Measurements from ENCODE around the gene MORF4L1. TPM values are rescaled to one million over a fixed set of nuclear protein-coding genes. Genes with fewer than 3 reads are reported as not detected.
"Not testable (repeated sequence)": the region's sequence is repeated elsewhere in the genome, so short reads cannot be mapped to it uniquely, and the experiment has no call there.

Gene MORF4L1
- polyA plus RNA-seq, 6 donors from 2014 or later = 213 to 250 (median 243) TPM

DNA sequence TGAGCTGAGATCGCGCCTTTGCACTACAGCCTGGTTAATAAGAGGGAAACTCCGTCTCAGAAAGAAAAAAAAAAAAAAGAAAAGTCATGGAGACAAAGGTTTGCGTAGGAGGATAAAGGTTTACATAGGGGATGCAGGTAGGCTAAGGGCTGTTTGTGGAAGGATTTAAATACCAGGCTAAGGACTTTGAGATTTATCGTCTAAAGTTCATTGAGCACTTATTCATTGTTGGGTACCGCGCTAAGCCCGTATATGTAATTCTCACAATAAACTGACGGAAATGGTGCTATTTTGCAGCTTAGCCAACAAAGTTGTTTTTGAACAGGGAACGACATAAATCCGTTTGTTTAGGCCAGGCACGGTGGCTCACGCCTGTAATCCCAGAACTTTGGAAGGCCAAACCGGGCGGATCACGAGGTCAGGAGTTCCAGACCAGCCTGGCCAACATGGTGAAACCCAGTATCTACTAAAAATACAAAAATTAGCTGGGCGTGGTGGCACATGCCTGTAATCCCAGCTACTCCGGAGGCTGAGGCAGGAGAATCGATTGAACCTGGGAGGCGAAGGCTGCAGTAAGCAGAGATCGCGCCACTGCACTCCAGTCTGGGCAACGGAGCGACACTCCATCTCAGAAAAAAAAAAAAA is 1.1 kb upstream of the MORF4L1 start:
- H3K4me3 Mint-ChIP-seq = peak overlapping the region; percentile 77 to 100 (median 96)
- H3K27ac Mint-ChIP-seq = peak overlapping the region in 5 of 6 donors; percentile 42 to 100 (median 82)
- H3K36me3 Mint-ChIP-seq = peaks cover 0 to 11% of the 10 kb centered on the region in 2 donors
- not testable (repeated sequence) for DNase-seq; ATAC-seq (ENCODE audit: low read depth in 2 of 2); H3K27me3 Mint-ChIP-seq; H3K9me3 Mint-ChIP-seq
- peaks cover 23 to 44% (median 39%) of the 10 kb centered on the region in 3 donors for H3K4me1 Mint-ChIP-seq

DNA sequence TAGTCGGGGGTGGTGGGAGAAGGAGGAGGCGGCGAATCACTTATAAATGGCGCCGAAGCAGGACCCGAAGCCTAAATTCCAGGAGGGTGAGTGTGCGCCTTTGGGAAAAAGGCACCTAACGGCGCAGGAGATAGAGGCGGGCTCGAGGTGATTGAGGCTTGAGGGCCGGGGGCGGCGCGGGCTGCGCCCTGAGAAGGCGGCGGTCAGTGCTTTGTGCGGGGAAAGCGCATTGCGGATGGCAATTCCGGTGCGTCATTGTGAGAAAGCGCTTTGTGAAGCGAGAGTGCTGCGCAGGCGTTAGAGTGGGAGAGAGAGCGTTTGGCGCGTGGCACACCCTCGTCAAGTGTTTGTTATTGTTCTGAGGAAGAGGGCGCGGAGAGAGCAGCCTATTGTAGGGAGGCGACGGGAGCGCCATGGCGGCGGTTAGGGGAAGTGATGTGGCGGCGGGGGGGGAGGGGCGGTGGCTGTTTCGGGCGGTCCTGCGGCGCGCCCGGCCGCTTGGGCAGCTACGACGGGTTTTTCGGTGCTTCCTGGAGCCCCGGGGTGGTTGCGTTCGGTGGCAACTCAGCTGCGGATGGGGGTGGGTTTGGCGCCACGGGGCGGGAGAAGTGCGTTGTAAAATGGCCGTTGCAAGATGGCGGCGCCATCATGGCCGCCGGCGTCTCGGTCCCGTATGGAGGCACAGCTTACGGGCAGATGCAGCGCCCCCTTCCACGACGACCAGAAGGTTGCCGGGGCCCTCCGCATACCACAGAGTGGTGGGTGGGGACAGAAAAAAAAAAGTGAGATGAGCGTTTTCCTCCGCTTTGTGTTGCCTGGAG is 492 bp downstream of the MORF4L1 start:
- Mint-ChIP-seq H3K36me3 (peaks cover 0 to 11% of the 10 kb centered on the region in 2 donors), H3K27ac (peak overlapping the region; percentile 100), H3K9me3 (no peaks in the 10 kb centered on the region), H3K27me3 (no peaks in the 10 kb centered on the region), H3K4me3 (peak overlapping the region; percentile 96 to 100 (median 99)), H3K4me1 (peaks cover 29 to 56% (median 55%) of the 10 kb centered on the region in 3 donors)
- DNase-seq = peak; percentile 87
- ATAC-seq (ENCODE audit: low read depth in 2 of 2) = peak; percentile 68

DNA sequence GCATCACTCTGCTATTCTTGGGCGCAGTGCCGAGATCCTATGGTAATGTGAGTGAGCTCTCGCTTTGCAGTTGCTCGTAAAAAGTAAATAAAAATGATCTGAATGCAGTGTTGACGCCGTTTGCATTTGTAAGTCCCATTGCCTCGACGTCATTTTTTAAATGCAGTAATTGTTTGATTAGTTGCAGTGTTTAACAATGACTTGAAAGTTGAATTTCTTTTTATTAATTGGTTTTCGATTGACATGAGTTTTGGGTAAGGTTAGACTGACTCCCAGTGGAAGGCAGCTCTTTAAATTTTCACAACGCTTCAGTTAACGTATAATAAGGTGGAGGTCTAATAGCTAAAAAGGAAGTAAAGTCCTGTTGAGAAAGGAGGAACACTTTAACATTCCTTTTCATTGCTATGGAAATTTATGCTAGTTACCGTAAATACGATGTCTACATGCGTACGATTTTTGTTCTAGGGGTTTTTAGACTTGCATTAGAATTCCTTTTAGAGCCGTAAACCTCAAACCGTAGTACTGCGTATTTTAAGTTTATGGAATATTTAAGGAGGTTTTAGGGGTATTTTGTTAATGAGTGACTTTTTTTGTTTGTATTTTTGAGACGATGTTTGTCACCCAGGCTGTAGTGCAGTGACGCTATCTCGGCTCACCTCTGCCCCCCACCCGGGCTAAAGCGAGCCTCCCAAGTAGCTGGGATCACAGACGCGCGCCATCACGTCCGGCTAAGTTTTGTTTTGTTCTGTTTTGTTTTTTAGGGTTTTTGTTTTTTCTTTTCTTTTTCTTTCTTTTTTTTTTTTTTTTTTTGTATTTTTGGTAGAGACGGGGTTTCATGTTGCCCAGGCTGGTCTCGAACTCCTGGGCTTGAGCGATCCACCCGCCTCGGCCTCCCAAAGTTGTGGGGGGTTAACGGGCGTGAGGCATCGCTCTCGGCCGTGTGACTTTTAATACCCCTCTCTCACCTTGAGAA is 1.4 kb downstream of the MORF4L1 start:
- no peak for DNase-seq
- ATAC-seq (ENCODE audit: low read depth in 2 of 2) = peak; percentile 8 to 9
- peak overlapping the region; percentile 96 to 100 (median 99) for H3K4me3 Mint-ChIP-seq
- peak overlapping the region; percentile 100 for H3K27ac Mint-ChIP-seq
- peaks cover 32 to 62% (median 60%) of the 10 kb centered on the region in 3 donors for H3K4me1 Mint-ChIP-seq
- peaks cover 0 to 11% of the 10 kb centered on the region in 2 donors for H3K36me3 Mint-ChIP-seq
- no peaks in the 10 kb centered on the region for H3K9me3 Mint-ChIP-seq
- no peaks in the 10 kb centered on the region for H3K27me3 Mint-ChIP-seq

DNA sequence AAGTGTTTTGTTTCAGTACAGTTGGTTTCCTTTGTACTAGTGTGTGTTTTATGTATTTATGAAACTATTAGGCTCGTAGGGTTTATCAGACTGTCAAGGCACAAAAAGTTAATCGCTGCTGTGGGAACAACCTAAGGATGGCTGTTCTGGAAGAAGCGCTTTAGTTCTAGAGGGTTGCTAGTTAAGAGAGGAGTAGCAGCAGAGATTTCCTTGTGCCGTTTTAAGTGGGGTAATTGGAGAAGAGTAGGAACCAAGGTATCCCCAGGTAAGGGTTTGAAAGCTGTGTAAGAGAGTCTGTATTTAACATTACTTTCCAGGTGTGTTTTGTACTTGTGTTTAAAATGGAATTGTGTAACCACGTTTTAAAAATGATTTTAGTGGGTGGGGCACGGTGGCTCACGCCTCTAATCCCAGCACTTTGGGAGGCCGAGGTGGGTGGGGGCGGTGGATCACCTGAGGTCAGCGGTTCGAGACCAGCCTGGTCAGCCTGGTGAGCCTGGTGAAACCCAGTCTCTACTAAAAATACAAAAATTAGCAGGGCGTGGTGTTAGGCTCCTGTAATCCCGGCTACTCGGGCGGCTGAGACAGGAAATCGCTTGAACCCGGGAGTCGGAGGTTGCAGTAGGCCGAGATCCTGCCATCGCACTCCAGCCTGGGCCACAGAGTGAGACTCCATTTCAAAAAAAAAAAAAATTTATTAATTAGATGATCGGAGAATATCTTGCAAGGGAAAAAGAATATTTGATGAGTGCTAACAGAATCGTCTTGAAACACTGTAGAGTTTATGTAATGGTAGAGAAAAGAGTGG is 2.6 kb downstream of the MORF4L1 start:
- Mint-ChIP-seq H3K4me3 (peak overlapping the region; percentile 96 to 100 (median 99)), H3K27ac (peak overlapping the region in 5 of 6 donors; percentile 57 to 100 (median 100)), H3K4me1 (peaks cover 36 to 68% (median 60%) of the 10 kb centered on the region in 3 donors), H3K36me3 (peaks cover 0 to 11% of the 10 kb centered on the region in 2 donors), H3K9me3 (no peaks in the 10 kb centered on the region), H3K27me3 (no peaks in the 10 kb centered on the region)
- ATAC-seq (ENCODE audit: low read depth in 2 of 2) = no peak
- no peak for DNase-seq

DNA sequence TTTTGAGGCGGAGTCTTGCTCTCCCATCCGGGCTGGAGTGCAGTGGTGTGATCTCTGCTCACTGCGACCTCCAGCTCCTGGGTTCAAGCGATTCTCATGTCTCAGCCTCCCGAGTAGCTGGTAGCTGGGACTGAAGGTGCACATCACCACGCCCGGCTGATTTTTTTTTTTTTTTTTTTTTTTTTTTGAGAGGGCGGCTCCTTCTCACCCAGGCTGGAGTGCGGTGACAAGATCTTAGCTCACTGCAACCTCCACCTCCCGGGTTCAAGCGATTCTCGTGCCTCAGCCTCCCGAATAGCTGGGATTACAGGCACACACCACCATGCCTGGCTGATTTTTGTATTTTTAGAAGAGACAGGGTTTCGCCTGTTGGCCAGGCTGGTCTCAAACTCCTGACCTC is 4.3 kb downstream of the MORF4L1 start:
- Mint-ChIP-seq H3K36me3 (peaks cover 8 to 11% of the 10 kb centered on the region in 2 donors), H3K4me3 (peak overlapping the region in 3 of 8 donors; percentile 40 to 97 (median 72)), H3K4me1 (peaks cover 40 to 71% (median 57%) of the 10 kb centered on the region in 3 donors), H3K27ac (peak overlapping the region in 2 of 6 donors; percentile 19 to 36)
- H3K9me3 Mint-ChIP-seq; H3K27me3 Mint-ChIP-seq; ATAC-seq (ENCODE audit: low read depth in 2 of 2); DNase-seq: not testable (repeated sequence)

DNA sequence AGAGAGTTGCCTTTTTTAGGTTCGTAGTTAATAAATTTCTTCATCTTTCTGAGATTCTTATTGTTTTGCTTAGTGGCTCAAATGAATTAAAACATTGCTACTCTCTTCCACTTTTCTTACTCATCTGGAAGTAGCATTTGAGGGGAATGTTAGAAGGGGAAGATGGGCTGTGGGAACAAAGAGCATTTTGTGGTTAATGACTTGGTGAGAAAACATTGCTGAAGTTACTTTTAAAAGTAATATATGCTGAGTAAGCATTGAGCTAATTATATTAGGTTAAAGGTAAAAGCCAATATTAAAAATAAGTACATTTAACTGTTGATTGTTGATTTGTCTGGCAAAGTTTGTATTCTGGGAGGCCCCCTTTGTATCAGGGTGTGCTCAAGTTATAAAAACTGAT is 5.7 kb downstream of the MORF4L1 start:
- peaks cover 46 to 69% (median 53%) of the 10 kb centered on the region in 3 donors for H3K4me1 Mint-ChIP-seq
- peak overlapping the region in 4 of 8 donors; percentile 40 to 60 (median 46) for H3K4me3 Mint-ChIP-seq
- peaks cover 2 to 8% of the 10 kb centered on the region in 2 donors for H3K36me3 Mint-ChIP-seq
- DNase-seq = no peak
- H3K9me3 Mint-ChIP-seq = no peaks in the 10 kb centered on the region
- H3K27me3 Mint-ChIP-seq = no peaks in the 10 kb centered on the region
- no peak for ATAC-seq (ENCODE audit: low read depth in 2 of 2)
- peak overlapping the region in 1 of 6 donors; percentile 26 for H3K27ac Mint-ChIP-seq

DNA sequence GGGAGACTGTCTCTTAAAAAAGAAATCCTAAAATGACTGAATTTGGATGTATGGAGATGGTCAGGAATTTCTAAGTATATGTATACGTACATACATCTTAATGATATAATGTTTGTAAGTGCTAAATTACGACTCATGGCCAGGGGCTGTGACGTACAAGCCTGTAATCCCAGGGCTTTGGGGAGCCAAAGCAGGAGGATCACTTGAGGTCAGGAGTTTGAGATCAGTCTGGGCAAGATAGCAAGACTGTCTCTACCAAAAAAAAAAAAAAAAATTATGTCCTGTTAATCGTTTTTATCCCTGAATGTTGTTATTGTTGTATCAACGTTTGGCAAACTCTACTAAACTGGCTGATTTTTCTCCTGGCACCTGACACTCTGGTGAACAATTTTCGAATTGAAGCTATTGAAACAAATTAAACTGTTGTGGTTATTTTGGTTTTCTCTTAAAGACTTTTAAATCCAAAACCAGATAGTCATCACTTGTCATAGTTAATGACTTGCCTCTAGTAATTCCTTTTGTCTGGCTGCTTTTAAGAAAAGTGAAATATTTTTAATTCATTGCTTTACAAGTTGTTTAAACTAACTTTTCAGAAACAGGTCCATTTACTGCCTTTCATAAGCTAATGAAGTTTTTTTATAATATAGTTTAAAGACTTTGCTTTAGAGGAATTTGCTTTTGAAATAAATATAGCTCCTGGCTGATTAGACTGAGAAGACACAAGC is 7.0 kb downstream of the MORF4L1 start:
- Mint-ChIP-seq H3K36me3 (peaks cover 0 to 12% of the 10 kb centered on the region in 2 donors), H3K4me3 (no peak overlapping the region), H3K27me3 (no peaks in the 10 kb centered on the region), H3K9me3 (no peaks in the 10 kb centered on the region), H3K4me1 (peaks cover 34 to 62% (median 47%) of the 10 kb centered on the region in 3 donors), H3K27ac (peak overlapping the region in 1 of 6 donors; percentile 21)
- ATAC-seq (ENCODE audit: low read depth in 2 of 2) = no peak
- no peak for DNase-seq

DNA sequence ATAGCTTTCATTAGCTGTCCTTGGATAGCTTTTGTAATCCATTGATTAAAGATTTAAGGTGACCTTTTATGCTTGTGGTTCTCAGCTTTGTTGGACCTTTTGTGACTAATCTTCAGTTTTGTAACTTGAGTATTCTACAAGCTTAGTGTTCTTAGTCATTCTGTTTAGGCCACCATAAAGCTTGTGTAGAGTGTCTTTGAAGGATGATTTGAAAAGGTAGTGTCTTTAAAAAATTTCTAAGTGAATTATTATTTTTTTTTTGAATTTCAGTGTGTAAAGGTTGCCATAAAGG is 7.5 kb downstream of the MORF4L1 start:
- H3K27ac Mint-ChIP-seq = no peak overlapping the region
- DNase-seq (no peak), ATAC-seq (ENCODE audit: low read depth in 2 of 2) (no peak)
- no peaks in the 10 kb centered on the region for H3K27me3 Mint-ChIP-seq
- H3K4me1 Mint-ChIP-seq = peaks cover 29 to 57% (median 42%) of the 10 kb centered on the region in 3 donors
- H3K36me3 Mint-ChIP-seq = peaks cover 0 to 12% of the 10 kb centered on the region in 2 donors
- no peaks in the 10 kb centered on the region for H3K9me3 Mint-ChIP-seq
- no peak overlapping the region for H3K4me3 Mint-ChIP-seq

DNA sequence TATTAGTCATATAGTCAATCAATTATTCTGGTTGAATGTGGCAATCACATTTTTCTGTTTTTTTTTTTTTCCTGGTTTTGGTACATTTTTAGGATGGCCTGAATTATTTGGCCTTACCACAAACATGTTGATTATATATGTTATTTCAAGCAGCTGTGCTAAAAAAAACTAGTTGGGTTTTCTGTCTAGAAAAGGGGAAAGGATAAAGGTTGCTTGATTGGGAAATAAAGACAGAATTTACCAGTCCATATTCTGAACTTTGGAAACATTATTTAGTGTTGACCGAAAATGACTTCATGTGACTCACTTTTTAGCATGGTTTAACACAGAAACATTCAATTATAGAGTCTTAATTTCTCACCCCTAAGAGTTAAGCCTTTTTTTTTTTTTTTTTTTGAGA is 8.1 kb downstream of the MORF4L1 start:
- Mint-ChIP-seq H3K36me3 (peaks cover 0 to 13% of the 10 kb centered on the region in 2 donors), H3K27me3 (no peaks in the 10 kb centered on the region), H3K4me1 (peaks cover 24 to 50% (median 36%) of the 10 kb centered on the region in 3 donors), H3K4me3 (no peak overlapping the region), H3K27ac (peak overlapping the region in 1 of 6 donors; percentile 79), H3K9me3 (no peaks in the 10 kb centered on the region)
- DNase-seq = no peak
- no peak for ATAC-seq (ENCODE audit: low read depth in 2 of 2)

DNA sequence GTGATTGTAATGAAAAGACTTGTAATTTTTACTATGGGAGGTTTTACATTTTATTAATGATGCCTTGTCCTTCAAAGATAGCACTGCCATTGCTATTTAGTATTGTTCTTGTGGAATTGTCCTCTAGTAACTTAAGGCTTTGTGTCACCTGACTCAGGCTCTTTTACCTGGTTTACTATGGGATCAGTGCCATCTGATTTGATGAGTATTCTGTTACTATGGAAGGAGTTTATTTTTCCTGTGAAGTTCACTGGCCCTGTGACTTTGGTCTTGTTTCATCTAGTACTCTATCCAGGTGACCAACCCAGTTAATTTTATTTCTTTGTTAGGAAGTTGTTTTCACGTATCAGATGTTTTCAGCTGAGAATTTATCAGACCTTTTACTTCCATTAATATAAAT is 9.0 kb downstream of the MORF4L1 start:
- no peaks in the 10 kb centered on the region for H3K27me3 Mint-ChIP-seq
- H3K4me1 Mint-ChIP-seq = peaks cover 23 to 42% (median 34%) of the 10 kb centered on the region in 3 donors
- H3K27ac Mint-ChIP-seq = peak overlapping the region in 2 of 6 donors; percentile 57 to 66
- DNase-seq (no peak), ATAC-seq (ENCODE audit: low read depth in 2 of 2) (no peak)
- peaks cover under 1 to 19% of the 10 kb centered on the region in 2 donors for H3K36me3 Mint-ChIP-seq
- H3K4me3 Mint-ChIP-seq = no peak overlapping the region
- H3K9me3 Mint-ChIP-seq = no peaks in the 10 kb centered on the region

DNA sequence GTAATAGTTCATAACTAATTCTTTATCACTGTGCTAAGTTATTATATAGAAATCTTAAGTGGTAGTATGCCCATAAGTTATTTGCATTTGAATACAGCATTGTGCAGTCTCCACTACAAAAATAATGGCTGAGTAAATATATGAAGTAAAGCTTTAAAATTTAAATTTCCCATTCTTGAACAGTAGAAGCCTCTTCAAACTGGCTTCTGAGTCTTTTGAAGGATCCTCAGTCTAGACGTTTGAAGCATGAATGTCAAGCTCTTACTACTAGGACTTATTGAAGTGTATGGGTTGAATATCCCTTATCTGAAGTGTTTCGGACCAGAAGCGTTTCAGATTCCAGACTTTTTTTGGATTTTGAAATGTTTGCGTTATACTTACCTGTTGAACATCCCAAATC is 16.3 kb downstream of the MORF4L1 start:
- H3K27me3 Mint-ChIP-seq = no peaks in the 10 kb centered on the region
- H3K9me3 Mint-ChIP-seq = no peaks in the 10 kb centered on the region
- no peak overlapping the region for H3K4me3 Mint-ChIP-seq
- peaks cover 0 to 8% (median 4%) of the 10 kb centered on the region in 3 donors for H3K4me1 Mint-ChIP-seq
- H3K36me3 Mint-ChIP-seq = peaks cover 7 to 26% of the 10 kb centered on the region in 2 donors
- H3K27ac Mint-ChIP-seq = no peak overlapping the region
- DNase-seq (no peak), ATAC-seq (ENCODE audit: low read depth in 2 of 2) (no peak)

DNA sequence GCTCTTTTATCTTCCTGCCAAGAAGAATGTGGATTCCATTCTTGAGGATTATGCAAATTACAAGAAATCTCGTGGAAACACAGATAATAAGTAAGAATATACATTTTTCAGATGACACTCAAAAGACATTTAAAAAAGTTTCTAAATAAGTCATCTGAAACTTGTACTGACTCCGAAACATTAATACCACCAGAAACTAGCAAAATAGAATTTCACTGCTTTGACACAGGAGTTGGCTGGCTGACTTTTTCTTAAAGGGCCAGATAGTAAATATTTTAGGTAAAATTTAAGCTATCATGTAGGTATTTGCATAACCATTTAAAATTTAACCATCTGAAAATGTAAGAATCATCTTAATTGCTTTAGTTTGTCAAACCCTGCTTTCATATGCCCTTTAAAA is 20.8 kb downstream of the MORF4L1 start:
- H3K27me3 Mint-ChIP-seq = no peaks in the 10 kb centered on the region
- H3K4me3 Mint-ChIP-seq = no peak overlapping the region
- no peaks in the 10 kb centered on the region for H3K9me3 Mint-ChIP-seq
- ATAC-seq (ENCODE audit: low read depth in 2 of 2) = no peak
- peak overlapping the region in 1 of 6 donors; percentile 16 for H3K27ac Mint-ChIP-seq
- H3K36me3 Mint-ChIP-seq = peaks cover 12 to 33% of the 10 kb centered on the region in 2 donors
- DNase-seq = no peak
- H3K4me1 Mint-ChIP-seq = peaks cover 0 to 8% (median 4%) of the 10 kb centered on the region in 3 donors
